Subcutaneous abdominal adipose tissue (tissue), 5 donors: ENCODE results near the gene GRPEL1.
"Not testable (repeated sequence)": the region's sequence is repeated elsewhere in the genome, so short reads cannot be mapped to it uniquely, and the experiment has no call there.

Source experiments
- H3K27ac ChIP-seq: one replicate; pipeline ENCODE4 v1.7.0; 2013; ENCODE audit warnings: low read depth, mild to moderate bottlenecking, inconsistent platforms, low read length, moderate library complexity
- H3K27me3 ChIP-seq, 5 donors: one replicate each; pipeline ENCODE4 v1.7.0; 2013; ENCODE audit warnings: low read length in 5 of 5, inconsistent platforms in 1 of 5; ENCODE audit not compliant: control insufficient read depth in 5 of 5, insufficient read depth in 4 of 5
- H3K36me3 ChIP-seq, 5 donors: one replicate each; pipeline ENCODE4 v1.7.0; 2013; ENCODE audit warnings: low read length in 5 of 5; ENCODE audit not compliant: control insufficient read depth in 5 of 5, insufficient read depth in 5 of 5
- H3K4me1 ChIP-seq, 5 donors: one replicate each; pipeline ENCODE4 v1.7.0; 2013; ENCODE audit warnings: low read length in 5 of 5, mild to moderate bottlenecking in 3 of 5, moderate library complexity in 1 of 5; ENCODE audit not compliant: control insufficient read depth in 5 of 5, insufficient read depth in 5 of 5
- H3K4me3 ChIP-seq, 5 donors: one replicate each; pipeline ENCODE4 v1.7.0; 2013; ENCODE audit warnings: low read length in 5 of 5, low read depth in 1 of 5
- H3K9ac ChIP-seq, 5 donors: one replicate each; pipeline ENCODE4 v1.7.0; 2013; ENCODE audit warnings: low read length in 5 of 5, mild to moderate bottlenecking in 4 of 5, moderate library complexity in 3 of 5
- H3K9me3 ChIP-seq, 5 donors: one replicate each; pipeline ENCODE4 v1.7.0; 2013; ENCODE audit warnings: low read length in 5 of 5; ENCODE audit not compliant: control insufficient read depth in 5 of 5
- donor health status: healthy.
- donor health status: healthy.
- donor health status: healthy.
- donor health status: healthy.
- donor health status: healthy.

GRPEL1 gene

DNA sequence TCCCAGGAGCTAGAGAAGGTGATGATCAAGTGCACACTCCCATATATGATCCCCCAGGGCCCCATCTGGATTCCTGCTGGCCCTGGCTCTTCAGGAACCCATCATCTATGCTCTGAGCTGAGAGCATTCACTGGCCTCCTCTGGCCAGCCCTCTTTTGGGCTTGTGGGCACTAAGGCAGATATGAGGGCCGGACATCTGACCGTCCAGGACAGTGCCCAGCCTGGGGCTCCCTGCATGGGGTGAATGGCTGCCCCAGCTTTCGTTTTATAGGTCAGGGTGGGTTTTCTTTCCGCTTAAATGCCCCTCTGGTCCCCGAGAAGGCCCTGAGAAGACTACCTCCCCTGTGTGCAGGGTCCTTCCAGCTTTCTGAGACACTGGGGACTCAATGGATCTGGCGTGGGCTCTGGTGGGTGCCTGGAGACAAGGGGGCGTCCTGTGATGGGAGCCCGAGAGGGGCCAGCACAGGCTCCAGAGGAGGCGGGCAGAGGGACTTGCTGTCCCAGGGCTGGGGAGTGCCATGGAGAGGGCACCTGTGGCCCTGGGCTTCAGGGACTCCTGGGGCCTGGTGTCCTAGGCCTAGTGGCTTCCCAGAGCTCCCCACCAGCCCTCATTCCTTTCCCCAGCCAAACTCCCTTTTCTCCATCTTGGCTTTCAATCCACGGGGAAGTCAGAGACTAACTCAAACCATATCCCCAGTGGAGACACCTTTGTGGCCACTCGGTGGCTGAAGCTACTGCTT lies 39.5 kb upstream of the GRPEL1 start:
- H3K9me3 ChIP-seq, result no peaks in the 10 kb centered on the region
- H3K9ac ChIP-seq, result no peak overlapping the region
- H3K4me3 ChIP-seq, result no peak overlapping the region
- H3K4me1 ChIP-seq, result peaks cover 3 to 17% (median 15%) of the 10 kb centered on the region in 5 donors
- no peaks in the 10 kb centered on the region for H3K36me3 ChIP-seq
- no peak overlapping the region for H3K27ac ChIP-seq
- H3K27me3 ChIP-seq, result peaks cover 0 to 3% (median 0%) of the 10 kb centered on the region in 5 donors

- no peak overlapping the region for H3K9ac ChIP-seq
- no peaks in the 10 kb centered on the region for H3K9me3 ChIP-seq
- H3K4me3 ChIP-seq, result no peak overlapping the region
- peaks cover 0 to 3% (median 0%) of the 10 kb centered on the region in 5 donors for H3K27me3 ChIP-seq
- H3K27ac ChIP-seq, result no peak overlapping the region
- H3K4me1 ChIP-seq, result peaks cover 3 to 24% (median 23%) of the 10 kb centered on the region in 5 donors
- H3K36me3 ChIP-seq, result no peaks in the 10 kb centered on the region
These were observed 37.4 kb upstream of the GRPEL1 start for GRCh38 chr4:7105276-7105675.

- no peak overlapping the region for H3K9ac ChIP-seq
- peaks cover 3 to 24% (median 23%) of the 10 kb centered on the region in 5 donors for H3K4me1 ChIP-seq
- H3K4me3 ChIP-seq, result no peak overlapping the region
- peaks cover 0 to 3% (median 0%) of the 10 kb centered on the region in 5 donors for H3K27me3 ChIP-seq
- no peak overlapping the region for H3K27ac ChIP-seq
- no peaks in the 10 kb centered on the region for H3K9me3 ChIP-seq
- H3K36me3 ChIP-seq, result no peaks in the 10 kb centered on the region
These were observed 36.6 kb upstream of the GRPEL1 start for GRCh38 chr4:7104366-7105031.

DNA sequence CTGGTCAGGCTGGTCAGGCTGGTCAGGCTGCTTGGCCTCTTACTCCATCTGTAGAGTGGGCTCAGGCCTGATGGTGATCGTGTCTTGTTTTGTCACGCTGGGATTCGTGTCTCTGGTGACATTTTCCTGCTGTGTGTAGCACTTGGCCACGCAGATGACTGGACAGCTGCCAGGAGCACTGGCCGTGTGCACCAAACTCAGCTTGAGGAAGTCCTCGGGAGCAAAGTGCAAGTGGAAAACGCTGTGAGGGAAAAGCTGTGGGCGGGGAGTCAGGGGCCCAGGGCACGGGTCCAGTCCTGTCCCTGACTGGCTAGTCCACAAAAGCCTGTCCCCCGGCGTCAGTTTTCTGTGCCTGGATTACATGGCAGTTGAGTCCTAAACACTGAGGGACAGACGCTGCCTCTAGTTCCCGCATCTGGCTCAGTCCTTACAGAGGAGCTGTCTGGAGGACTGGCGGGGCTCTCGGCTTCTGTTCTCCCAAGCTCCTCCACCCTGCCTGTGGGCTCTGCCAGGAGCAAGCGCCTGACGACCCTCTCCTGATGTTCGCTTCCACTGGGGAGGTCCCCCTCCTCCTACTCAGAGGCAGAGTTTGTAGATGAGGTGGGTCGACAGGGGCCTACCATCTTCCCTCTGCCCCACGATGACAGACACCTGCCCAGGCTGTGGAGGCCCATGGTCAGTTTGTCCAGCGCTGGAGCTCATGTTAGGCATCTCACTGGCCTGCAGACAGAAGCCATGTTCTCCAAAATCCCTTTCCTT lies 35.9 kb upstream of the GRPEL1 start:
- Histone ChIP-seq H3K4me3 (peak overlapping the region; percentile 42 to 79 (median 72)), H3K4me1 (peaks cover 3 to 24% (median 23%) of the 10 kb centered on the region in 5 donors), H3K9me3 (no peaks in the 10 kb centered on the region), H3K27ac (no peak overlapping the region), H3K9ac (peak overlapping the region in 1 of 5 donors; percentile 49), H3K36me3 (no peaks in the 10 kb centered on the region), H3K27me3 (peaks cover 0 to 3% (median 0%) of the 10 kb centered on the region in 5 donors)

DNA sequence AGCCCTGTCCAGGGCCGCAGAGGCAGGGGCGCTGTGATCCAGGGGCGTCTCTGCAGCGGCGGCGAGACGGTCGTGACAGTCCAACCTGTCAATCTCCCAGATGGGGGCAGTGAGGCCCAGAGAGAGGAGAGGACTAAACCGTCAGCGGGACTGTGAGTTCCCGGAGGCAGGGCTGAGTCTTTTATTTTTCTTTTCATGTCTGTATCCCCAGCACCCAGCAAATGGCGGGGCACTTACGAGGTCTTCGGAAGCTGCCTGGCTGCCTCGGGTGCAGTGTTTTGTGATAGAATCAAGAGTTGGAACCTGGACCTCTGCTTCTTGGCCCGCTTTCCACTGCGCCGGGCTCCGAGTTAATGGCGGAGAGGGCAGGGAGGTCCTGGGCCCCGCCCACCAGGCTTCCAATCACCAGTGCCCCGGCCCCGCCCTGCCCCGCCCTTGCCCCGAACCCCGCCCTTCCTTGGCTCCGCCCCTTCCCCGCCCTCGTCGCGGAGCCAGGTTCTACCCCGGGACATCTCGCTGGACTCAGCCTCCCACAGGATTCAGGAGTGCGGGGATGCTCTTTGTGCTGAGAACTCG lies 35.3 kb upstream of the GRPEL1 start:
- no peak overlapping the region for H3K27ac ChIP-seq
- H3K4me3 ChIP-seq, result peak overlapping the region; percentile 70 to 86 (median 73)
- H3K9me3 ChIP-seq, result no peaks in the 10 kb centered on the region
- H3K4me1 ChIP-seq, result peaks cover 3 to 24% (median 23%) of the 10 kb centered on the region in 5 donors
- peaks cover 0 to under 1% (median 0%) of the 10 kb centered on the region in 5 donors for H3K27me3 ChIP-seq
- peak overlapping the region in 4 of 5 donors; percentile 46 to 86 (median 84) for H3K9ac ChIP-seq
- H3K36me3 ChIP-seq, result no peaks in the 10 kb centered on the region

- H3K27ac ChIP-seq, H3K36me3 ChIP-seq, H3K9me3 ChIP-seq, H3K27me3 ChIP-seq: not testable (repeated sequence)
- peak overlapping the region in 4 of 5 donors; percentile 46 to 86 (median 84) for H3K9ac ChIP-seq
- H3K4me3 ChIP-seq, result peak overlapping the region; percentile 70 to 86 (median 73)
- peaks cover 3 to 24% (median 23%) of the 10 kb centered on the region in 5 donors for H3K4me1 ChIP-seq
These were observed 34.6 kb upstream of the GRPEL1 start for GRCh38 chr4:7102516-7102909.

DNA sequence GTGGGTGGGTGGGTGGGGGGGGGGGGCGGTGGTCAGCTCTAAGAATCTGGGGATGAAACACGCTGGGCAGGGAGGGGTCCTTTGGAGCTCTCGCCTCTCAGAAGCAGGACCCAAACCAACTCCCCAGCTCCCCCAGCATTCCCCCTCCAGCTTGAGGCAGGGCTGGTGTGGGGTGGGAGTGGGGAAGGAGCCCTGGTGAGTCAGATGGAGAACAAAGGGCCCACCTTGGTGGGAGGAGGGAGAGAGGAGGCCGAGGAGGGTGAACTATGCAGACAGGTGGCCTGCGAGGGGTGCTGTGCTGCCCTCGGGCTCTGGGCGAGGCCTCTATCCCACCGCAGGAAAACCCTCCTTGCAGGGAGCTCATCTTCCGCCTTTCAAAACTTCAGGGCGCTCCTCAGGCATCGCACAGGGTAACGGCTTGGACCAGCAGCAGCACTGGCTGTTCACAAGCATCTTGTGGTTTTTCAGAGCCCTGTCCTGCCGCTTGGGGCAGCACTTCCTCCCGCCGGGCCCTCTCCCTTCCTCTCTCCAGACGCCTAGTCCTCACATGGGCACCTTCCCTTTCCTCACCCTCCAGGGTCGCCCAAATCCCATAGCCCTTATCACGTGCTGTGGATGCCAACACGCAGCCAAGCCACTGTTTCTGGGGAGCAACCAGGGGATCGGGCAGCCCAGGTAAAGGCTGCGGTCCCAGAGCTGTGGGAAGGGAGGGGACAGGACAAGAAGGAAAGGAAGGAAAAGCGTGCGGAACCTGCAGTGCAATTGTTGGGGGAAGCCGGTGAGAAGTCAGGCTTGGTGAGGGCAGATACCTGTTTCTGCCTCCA lies 34.0 kb upstream of the GRPEL1 start:
- Histone ChIP-seq H3K27ac (no peak overlapping the region), H3K36me3 (no peaks in the 10 kb centered on the region), H3K9me3 (no peaks in the 10 kb centered on the region), H3K4me3 (peak overlapping the region; percentile 70 to 86 (median 73)), H3K4me1 (peaks cover 3 to 24% (median 23%) of the 10 kb centered on the region in 5 donors), H3K27me3 (no peaks in the 10 kb centered on the region), H3K9ac (peak overlapping the region in 2 of 5 donors; percentile 38 to 42)

GRCh38 chr4:7096236-7096635 lies 28.4 kb upstream of the GRPEL1 start:
- Histone ChIP-seq H3K27me3 (peaks cover 0 to 5% (median 0%) of the 10 kb centered on the region in 5 donors), H3K9ac (no peak overlapping the region), H3K9me3 (no peaks in the 10 kb centered on the region), H3K4me1 (no peaks in the 10 kb centered on the region), H3K4me3 (no peak overlapping the region), H3K27ac (no peak overlapping the region), H3K36me3 (no peaks in the 10 kb centered on the region)

DNA sequence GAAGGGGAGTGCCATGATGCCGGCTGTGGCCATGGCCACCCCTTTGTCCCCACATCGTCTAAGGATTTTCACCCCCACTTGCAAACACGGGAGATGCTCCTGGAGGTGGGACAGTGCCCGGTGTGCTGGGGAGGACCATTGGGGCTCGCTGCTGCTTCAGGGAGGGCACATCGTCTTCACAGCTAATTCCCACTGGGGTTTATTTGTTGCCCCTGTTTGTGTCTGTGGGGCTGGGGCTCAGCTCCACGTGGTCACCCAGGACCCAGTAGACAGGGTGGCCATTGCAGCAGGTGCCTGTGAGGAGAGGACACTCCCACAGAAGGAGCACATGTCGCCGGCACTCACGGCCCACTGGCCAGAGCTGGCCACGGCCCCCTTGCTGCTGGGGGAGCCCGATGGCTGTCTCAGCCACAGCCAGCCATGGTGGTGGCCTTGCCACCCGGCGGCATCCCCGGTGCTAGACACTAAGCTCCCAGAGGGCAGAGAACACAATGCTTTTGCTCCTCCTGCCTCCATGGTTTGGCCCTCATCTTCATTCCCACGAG lies 27.8 kb upstream of the GRPEL1 start:
- no peak overlapping the region for H3K4me3 ChIP-seq
- H3K4me1 ChIP-seq, result no peaks in the 10 kb centered on the region
- H3K27ac ChIP-seq, result no peak overlapping the region
- H3K9me3 ChIP-seq, result no peaks in the 10 kb centered on the region
- no peak overlapping the region for H3K9ac ChIP-seq
- no peaks in the 10 kb centered on the region for H3K36me3 ChIP-seq
- H3K27me3 ChIP-seq, result peaks cover 0 to 5% (median 0%) of the 10 kb centered on the region in 5 donors
